Breast epithelium (tissue), 4 donors: ENCODE data around the gene RBPMS2. TPM values are rescaled to one million over a fixed set of nuclear protein-coding genes. Genes with fewer than 3 reads are reported as not detected.

Experiments used
- DNase-seq, 2 donors: peaks; one replicate each; pipeline ENCODE4 v3.0.0-alpha.2; 2019; ENCODE audit warnings: low spot score in 2 of 2
- H3K27ac ChIP-seq, 2 donors: fragments of 200-600 bp; sonication (generic) in 1 of 2; one replicate each; pipeline ENCODE4 v1.5.1; 2016 to 2019; ENCODE audit warnings: mild to moderate bottlenecking in 1 of 2
- H3K27me3 ChIP-seq, 2 donors: fragments of 200-600 bp; sonication (generic) in 1 of 2; one replicate each; pipeline versions ENCODE4 v1.5.1 to v1.6.0; 2017 to 2019; ENCODE audit warnings: control low read depth in 1 of 2, mild to moderate bottlenecking in 1 of 2
- H3K36me3 ChIP-seq: fragments of 200-600 bp; one replicate; pipeline ENCODE4 v1.5.1; 2019
- H3K4me1 ChIP-seq, 2 donors: fragments of 200-600 bp; sonication (generic); one replicate each; pipeline ENCODE4 v1.5.1; 2016 to 2019; ENCODE audit warnings: control low read depth in 1 of 2
- H3K4me3 ChIP-seq, 3 donors: fragments of 200-600 bp; sonication (generic); 1 replicate in 2 of 3; 2 replicates in 1 of 3; pipeline ENCODE4 v1.5.1; 2016 to 2019; ENCODE audit warnings: mild to moderate bottlenecking in 3 of 3, moderate library complexity in 2 of 3
- H3K9me3 ChIP-seq, 2 donors: fragments of 200-600 bp; sonication (generic) in 1 of 2; one replicate each; pipeline ENCODE4 v1.5.1; 2016 to 2019; ENCODE audit warnings: control low read depth in 1 of 2
- CTCF ChIP-seq, 3 donors: fragments of 450-650 bp; IDR thresholded peaks; one replicate each; pipeline ENCODE4 v1.5.1; 2016 to 2017; ENCODE audit warnings: antibody characterized with exemption in 3 of 3, mild to moderate bottlenecking in 3 of 3, moderate library complexity in 3 of 3
- POLR2A ChIP-seq: fragments of 450-650 bp; IDR thresholded peaks from one replicate; pipeline ENCODE4 v1.6.1; 2016; ENCODE audit warnings: antibody characterized with exemption, mild to moderate bottlenecking, moderate library complexity
- POLR2AphosphoS5 ChIP-seq, 3 donors: sonication (generic); formaldehyde crosslinking; IDR thresholded peaks; one replicate each; pipeline ENCODE4 v1.6.1; 2017; ENCODE audit warnings: antibody characterized with exemption in 3 of 3
- intact Hi-C: fragments of 100-400 bp; cut with DNase I; formaldehyde crosslinking; loops from one replicate; pipeline ENCODE4 v1.15.1; 2023; ENCODE audit warnings: low total_unique reads
- total RNA-seq, 3 donors: library from RNA; depleted of rRNA; stranded (reverse); fragments of >200 nt; gene quantifications; one replicate each; pipeline ENCODE4 v1.1.0, GENCODE V29; 2016

The RBPMS2 gene
- total RNA-seq, 3 donors from 2014 or later, result 0.66 to 1.9 TPM; not detected in 1

- Histone ChIP-seq H3K9me3 (no peaks in the 10 kb centered on the region), H3K4me3 (no peak overlapping the region), H3K4me1 (no peaks in the 10 kb centered on the region), H3K36me3 (no peaks in the 10 kb centered on the region), H3K27ac (no peak overlapping the region), H3K27me3 (no peaks in the 10 kb centered on the region)
- no peak for TF ChIP-seq CTCF (IDR thresholded peaks at IDR 0.05)
- TF ChIP-seq POLR2AphosphoS5 (IDR thresholded peaks at IDR 0.05), result no peak
- no peak for TF ChIP-seq POLR2A
- intact Hi-C loops, result no loop called here
- DNase-seq, result no peak
Observed at GRCh38 chr15:64767203-64767602, 8.2 kb downstream of the RBPMS2 start.

- no peak for DNase-seq
- TF ChIP-seq CTCF (IDR thresholded peaks at IDR 0.05), result no peak
- no peak for TF ChIP-seq POLR2AphosphoS5 (IDR thresholded peaks at IDR 0.05)
- TF ChIP-seq POLR2A, result no peak
- H3K9me3 ChIP-seq, result no peaks in the 10 kb centered on the region
- H3K36me3 ChIP-seq, result no peaks in the 10 kb centered on the region
- no peak overlapping the region for H3K27ac ChIP-seq
- H3K4me3 ChIP-seq, result no peak overlapping the region
- no peaks in the 10 kb centered on the region for H3K4me1 ChIP-seq
- intact Hi-C loops, result no loop called here
- no peaks in the 10 kb centered on the region for H3K27me3 ChIP-seq
Observed at GRCh38 chr15:64766058-64766457, 9.3 kb downstream of the RBPMS2 start.

DNA sequence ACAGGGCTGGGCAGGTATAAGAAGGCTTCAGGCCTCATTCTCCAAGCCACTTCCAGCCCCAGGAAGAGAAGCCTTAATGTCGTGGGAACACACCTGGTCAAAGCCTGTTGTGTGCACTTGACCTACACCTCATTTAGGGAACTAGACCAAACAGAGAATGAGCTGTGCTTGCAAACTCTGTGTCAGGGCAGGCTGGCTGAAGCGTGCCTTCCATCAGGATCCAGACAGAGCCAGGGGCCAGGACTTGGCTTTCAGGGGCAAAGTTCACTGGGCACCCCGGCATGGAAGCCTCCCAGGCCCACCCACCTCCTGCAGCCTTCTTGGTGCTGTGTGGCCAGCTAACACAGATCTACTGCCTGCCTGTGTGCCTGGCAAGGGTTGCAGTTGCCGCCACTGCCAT lies 11.5 kb downstream of the RBPMS2 start:
- no peaks in the 10 kb centered on the region for H3K27me3 ChIP-seq
- no peak overlapping the region for H3K4me3 ChIP-seq
- H3K36me3 ChIP-seq, result no peaks in the 10 kb centered on the region
- H3K9me3 ChIP-seq, result no peaks in the 10 kb centered on the region
- DNase-seq, result no peak
- no peaks in the 10 kb centered on the region for H3K4me1 ChIP-seq
- TF ChIP-seq CTCF (IDR thresholded peaks at IDR 0.05) (no peak), POLR2AphosphoS5 (IDR thresholded peaks at IDR 0.05) (no peak), POLR2A (no peak)
- H3K27ac ChIP-seq, result no peak overlapping the region
- intact Hi-C loops, result no loop called here

- no peak for DNase-seq
Observed at GRCh38 chr15:64763462-64763861, 11.9 kb downstream of the RBPMS2 start.

DNA sequence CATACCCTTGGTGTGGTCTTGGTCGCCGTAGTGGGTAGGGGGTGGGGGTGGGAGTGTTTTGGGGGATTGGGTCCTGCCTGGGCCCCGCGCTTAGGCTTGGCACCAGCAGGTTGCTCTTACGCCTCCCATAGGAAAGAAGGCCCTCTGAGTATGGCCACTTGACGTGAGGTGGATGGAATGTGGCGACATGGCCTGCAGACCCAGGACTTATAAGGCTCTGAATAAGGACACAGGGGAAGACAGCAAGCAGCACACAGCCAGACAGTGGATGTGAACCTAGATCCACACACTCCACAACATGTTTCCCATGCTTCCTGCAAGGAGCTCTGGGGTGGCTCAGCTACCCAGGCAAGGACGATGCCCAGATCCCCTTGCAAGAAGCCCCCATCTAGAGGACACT lies 12.4 kb downstream of the RBPMS2 start:
- intact Hi-C loops, result no loop called here
- H3K4me3 ChIP-seq, result no peak overlapping the region
- H3K27ac ChIP-seq, result peak overlapping the region in 1 of 2 donors; percentile 38
- no peaks in the 10 kb centered on the region for H3K4me1 ChIP-seq
- H3K27me3 ChIP-seq, result no peaks in the 10 kb centered on the region
- H3K9me3 ChIP-seq, result no peaks in the 10 kb centered on the region
- no peaks in the 10 kb centered on the region for H3K36me3 ChIP-seq
- DNase-seq, result no peak
- no peak for TF ChIP-seq POLR2AphosphoS5 (IDR thresholded peaks at IDR 0.05)
- TF ChIP-seq CTCF (IDR thresholded peaks at IDR 0.05), result no peak
- no peak for TF ChIP-seq POLR2A

More at GRCh38 chr15:64763462-64763861, 11.9 kb downstream of the RBPMS2 start:
- H3K9me3 ChIP-seq, result no peaks in the 10 kb centered on the region
- no peak overlapping the region for H3K27ac ChIP-seq
- H3K4me3 ChIP-seq, result no peak overlapping the region
- no peaks in the 10 kb centered on the region for H3K36me3 ChIP-seq
- intact Hi-C loops, result no loop called here
- TF ChIP-seq POLR2A, result no peak
- TF ChIP-seq POLR2AphosphoS5 (IDR thresholded peaks at IDR 0.05), result no peak
- TF ChIP-seq CTCF (IDR thresholded peaks at IDR 0.05), result no peak
- no peaks in the 10 kb centered on the region for H3K4me1 ChIP-seq
- H3K27me3 ChIP-seq, result no peaks in the 10 kb centered on the region
